ENCODE data around the gene PPP2R3B. TPM values are rescaled to one million over a fixed set of nuclear protein-coding genes. Genes with fewer than 3 reads are reported as not detected.
"Not testable (repeated sequence)": the region's sequence is repeated elsewhere in the genome, so short reads cannot be mapped to it uniquely, and the experiment has no call there.

PPP2R3B gene, protein sequence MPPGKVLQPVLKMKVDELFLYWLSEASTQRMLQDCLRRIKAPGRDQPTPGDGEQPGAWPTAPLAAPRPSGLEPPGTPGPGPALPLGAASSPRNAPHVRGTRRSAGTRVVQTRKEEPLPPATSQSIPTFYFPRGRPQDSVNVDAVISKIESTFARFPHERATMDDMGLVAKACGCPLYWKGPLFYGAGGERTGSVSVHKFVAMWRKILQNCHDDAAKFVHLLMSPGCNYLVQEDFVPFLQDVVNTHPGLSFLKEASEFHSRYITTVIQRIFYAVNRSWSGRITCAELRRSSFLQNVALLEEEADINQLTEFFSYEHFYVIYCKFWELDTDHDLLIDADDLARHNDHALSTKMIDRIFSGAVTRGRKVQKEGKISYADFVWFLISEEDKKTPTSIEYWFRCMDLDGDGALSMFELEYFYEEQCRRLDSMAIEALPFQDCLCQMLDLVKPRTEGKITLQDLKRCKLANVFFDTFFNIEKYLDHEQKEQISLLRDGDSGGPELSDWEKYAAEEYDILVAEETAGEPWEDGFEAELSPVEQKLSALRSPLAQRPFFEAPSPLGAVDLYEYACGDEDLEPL
- polyA plus RNA-seq (2014; cell fraction: cytosol; rRNA removed): 32.1 and 33.6 TPM in 2 replicates
- polyA plus RNA-seq (2014; cell fraction: nucleus; rRNA removed): 114 and 144 TPM in 2 replicates

DNA sequence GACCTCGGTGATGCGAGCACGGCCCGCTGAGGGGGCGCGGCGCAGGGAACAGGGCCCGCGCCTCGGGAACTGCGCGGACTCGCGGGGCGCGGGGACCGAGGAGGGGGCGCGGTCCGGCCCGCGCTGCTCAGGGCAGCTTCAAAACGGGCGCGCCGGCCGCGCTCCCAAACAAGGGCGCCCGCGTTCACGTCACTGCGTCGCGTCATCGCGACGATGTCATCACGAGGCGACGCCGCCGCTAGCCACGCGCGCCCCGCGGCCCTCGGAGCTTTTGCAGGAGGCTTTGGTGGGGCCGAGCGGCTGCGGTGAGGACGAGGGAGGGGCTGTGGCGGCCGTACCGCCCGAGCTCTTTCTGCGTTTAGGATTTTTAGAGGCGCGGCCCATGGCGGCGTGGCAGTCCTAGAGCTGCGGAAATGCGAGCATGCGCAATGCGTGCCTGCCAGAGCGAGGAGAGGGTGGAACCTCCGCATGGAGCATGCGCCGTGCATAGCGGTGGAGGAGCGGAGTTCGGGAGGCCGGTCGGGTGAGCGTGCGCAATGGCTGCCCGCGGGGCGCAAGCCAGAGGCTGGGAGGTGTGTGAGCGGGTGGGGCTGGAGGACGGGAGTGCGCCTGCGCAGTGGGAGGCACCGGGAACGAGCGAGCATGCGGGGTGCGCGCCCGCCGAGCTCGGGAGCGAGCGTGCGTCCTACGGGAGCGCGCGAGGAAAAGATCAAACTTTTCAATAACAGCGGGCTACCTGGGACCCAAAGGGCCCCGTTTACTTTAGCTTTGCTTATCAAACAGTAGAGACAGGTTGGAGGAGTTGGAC is at the start of gene PPP2R3B:
PPP2R3B (minus strand) TSS at position 140 of the 808 bp plus-strand sequence. CDS start 216 bp downstream, outside the sequence.
- DNase-seq (ENCODE audit: low spot score): peak; percentile 93

- DNase-seq (ENCODE audit: low spot score): no peak
Observed at GRCh38 chrX:435536-436122, 48.9 kb upstream of the PPP2R3B start.

- no peak for DNase-seq (ENCODE audit: low spot score)
Observed at GRCh38 chrX:434946-435345, 48.2 kb upstream of the PPP2R3B start.

- DNase-seq (ENCODE audit: low spot score): no peak
Observed at GRCh38 chrX:433771-434170, 47.1 kb upstream of the PPP2R3B start.

- not testable (repeated sequence) for DNase-seq (ENCODE audit: low spot score)
Observed at GRCh38 chrX:432666-433065, 46.0 kb upstream of the PPP2R3B start.

DNA sequence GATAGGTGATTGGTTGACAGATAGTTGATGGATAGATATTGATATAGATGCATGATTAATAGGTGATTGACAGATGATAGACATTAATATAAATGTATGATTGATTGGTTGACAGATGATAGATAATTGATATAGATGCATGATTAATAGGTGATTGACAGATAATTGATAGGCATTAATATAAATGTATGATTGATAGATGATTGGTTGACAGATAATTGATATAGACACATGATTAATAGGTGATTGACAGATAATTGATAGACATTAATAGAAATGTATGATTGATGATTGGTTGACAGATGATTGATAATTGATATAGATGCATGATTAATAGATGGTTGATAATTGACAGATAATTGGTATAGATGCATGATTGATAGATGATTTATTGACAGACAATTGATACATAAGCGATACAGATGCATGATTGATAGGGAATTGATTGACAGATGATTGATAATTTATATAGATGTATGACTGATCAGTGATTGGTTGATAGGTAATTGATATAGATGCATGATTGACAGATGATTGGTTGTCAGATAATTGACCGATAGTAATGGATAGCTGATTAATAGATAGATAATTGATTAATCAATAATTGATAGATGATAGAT is 44.9 kb upstream of the PPP2R3B start:
- no peak for DNase-seq (ENCODE audit: low spot score)

- DNase-seq (ENCODE audit: low spot score): no peak
Observed at GRCh38 chrX:431056-431455, 44.3 kb upstream of the PPP2R3B start.

- no peak for DNase-seq (ENCODE audit: low spot score)
Observed at GRCh38 chrX:429266-429825, 42.6 kb upstream of the PPP2R3B start.

DNA sequence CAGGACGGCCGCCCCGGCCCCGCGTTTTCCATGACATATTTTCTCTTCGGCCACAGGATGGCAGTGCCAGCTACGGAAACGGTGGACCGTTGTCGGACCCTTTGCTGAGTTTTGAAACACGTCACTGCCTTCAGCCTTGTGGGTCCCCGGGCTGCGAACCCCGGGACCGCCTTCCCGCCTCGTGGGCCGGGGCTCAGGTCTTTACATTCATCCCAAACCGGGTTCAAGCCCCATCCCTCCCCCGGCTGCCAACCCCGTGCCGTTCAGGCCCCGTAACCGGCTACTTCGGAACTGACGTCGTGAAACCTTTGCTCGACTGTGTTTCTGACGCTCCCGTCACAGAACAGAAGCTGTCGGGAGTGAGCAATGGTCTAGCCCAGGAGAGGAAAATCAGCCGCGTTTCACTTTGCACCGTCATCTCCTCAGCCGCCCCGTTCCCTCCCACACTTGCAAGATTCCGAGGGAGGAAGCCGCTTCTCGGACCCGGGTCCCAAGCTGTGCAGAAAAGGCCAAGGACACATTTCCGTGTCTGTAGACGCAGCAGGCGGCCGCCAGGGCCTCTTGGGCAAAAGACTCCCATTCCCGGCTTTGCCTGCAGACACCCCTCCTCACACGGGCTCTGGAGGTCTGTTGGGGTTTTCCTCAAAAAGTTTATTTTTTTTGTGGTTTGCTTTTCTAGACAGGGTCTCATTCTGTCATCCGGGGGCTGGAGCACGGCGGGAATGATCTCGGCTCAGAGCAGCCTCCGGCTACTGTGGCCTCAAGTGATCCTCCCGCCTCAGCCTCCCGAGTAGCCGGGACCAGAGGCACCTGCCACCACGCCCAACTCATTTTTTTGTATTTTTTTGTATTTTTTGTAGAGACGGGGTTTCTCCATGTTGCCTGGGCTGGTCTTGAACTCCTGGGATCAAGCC is 41.4 kb upstream of the PPP2R3B start:
- DNase-seq (ENCODE audit: low spot score): no peak

GRCh38 chrX:426881-427280 is 40.2 kb upstream of the PPP2R3B start:
- DNase-seq (ENCODE audit: low spot score): no peak

- no peak for DNase-seq (ENCODE audit: low spot score)
Observed at GRCh38 chrX:425056-425455, 38.3 kb upstream of the PPP2R3B start.

GRCh38 chrX:421646-422391 is 35.1 kb upstream of the PPP2R3B start:
- no peak for DNase-seq (ENCODE audit: low spot score)

DNA sequence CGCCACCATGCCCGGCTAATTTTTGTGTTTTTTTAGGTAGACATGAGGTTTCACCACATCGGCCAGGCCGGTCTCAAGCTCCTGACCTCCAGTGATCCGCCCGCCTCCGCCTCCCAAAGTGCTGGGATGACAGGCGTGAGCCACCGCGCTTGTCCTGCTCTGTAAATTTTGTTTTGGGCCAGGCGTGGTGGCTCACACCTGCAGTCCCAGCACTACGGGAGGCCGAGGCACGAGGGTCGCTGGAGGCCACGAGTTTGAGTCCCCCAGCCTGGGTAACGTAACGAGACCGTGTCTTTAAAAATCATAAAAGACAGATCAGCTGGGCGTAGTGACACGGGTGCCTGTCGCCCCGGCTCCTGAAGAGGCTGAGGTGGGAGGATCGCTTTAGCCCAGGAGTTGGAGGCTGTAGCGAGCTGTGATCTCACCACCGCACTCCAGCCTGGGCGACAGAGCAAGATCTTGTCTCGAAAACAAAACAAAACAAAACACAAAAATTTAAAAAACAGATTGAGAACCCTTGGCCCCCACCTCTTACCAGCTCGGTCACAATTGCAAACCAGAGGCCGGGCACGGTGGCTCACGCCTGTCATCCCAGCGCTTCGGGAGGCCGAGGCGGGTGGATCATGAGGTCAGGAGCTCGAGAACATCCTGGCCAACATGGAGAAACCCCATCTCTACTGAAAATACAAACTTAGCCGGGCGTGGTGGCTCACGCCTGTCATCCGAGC is 34.0 kb upstream of the PPP2R3B start:
- DNase-seq (ENCODE audit: low spot score): no peak

DNA sequence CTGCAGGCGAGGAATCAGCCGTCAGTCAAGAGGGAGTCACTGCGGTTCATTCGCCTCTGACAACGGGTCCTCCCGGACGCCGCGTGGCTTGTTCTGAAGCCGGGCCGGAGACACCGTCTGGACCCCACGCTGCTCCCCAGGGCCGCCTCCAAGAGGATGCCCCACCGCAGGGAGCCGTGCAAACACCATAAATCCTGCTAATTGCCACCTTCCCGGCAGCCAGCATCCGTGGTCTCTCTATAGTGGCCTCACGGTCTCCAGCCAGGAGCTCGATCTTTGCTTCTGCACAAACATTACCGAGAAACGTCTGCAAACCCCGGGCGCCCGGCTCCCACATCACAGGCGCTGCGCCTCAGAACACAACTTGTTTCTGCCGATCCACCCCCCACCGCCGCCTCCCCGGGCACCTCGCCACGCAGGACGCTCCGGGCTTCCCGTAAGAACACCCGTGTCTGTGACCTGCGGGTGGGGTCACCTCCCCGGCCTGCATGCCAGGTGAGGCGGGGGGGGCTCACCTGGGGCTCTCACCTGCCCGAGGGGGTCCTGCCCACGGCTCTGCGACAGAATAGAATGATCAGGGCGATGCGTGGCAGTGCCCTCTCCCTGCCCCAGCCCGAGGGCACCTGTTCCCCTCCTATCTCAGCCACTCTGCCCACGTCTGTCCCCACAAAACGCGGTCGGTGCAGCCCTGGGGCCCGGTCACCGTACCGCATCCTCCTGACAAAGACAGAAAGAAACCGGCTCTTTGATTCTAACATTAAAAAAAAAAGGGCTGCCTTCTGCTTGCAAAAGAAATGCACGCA is 32.4 kb upstream of the PPP2R3B start:
- DNase-seq (ENCODE audit: low spot score): no peak

DNA sequence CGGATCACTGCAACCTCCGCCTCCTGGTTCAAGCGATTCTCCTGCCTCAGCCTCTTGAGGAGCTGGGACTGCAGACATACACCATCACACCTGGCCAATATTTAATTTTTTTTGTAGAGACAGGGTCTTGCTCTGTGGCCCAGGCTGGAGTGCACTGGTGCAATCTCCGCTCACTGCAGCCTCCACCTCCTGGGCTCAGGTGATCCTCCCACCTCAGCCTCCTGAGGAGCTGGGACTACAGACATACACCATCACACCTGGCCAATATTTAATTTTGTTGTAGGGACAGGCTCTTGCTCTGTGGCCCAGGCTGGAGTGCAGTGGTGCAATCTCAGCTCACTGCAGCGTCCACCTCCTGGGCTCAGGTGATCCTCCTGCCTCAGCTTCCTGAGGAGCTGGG is 28.8 kb upstream of the PPP2R3B start:
- DNase-seq (ENCODE audit: low spot score): not testable (repeated sequence)

DNA sequence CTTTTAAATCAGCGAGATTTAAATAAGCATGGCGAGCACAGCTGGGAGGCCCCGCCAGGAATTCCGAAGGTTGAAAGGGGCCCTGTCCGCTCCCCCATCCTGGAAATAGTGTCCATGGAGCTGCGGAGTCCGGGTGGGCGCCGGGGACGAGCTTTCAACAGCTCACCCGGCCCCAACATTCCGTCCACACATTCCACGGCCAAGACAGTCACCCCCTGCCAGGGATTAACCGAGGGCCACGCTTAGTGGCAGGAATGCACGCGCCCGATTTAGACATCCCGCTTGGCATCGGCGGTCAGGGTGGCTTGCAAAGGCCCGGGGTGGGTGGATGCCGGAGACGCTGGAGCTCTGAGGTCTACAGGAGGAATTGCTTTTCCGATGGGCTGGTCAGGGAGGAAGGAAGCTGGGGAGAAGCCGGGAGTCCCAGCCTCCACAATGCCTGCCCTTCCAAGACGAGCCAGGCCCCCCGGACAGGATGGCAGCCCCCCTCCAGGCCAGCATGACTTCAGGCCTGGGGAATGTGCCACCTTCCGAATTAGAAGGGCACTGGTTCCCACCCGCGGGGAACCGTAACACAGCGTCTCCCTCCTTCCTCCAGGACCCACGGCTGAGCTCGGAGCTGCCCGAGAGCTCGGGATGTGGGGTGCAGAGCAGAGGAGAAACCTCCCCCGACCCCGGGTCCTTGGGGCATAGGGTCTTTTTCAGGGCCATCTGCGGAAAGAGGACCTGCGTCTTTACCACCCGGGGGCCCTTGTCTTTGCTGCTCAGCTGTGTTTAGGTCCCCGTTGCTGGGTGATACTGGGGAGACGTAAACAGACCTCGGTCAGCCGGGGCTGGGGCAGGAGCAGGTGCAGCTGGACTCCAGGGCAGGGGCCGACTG is 26.9 kb upstream of the PPP2R3B start:
- no peak for DNase-seq (ENCODE audit: low spot score)

DNA sequence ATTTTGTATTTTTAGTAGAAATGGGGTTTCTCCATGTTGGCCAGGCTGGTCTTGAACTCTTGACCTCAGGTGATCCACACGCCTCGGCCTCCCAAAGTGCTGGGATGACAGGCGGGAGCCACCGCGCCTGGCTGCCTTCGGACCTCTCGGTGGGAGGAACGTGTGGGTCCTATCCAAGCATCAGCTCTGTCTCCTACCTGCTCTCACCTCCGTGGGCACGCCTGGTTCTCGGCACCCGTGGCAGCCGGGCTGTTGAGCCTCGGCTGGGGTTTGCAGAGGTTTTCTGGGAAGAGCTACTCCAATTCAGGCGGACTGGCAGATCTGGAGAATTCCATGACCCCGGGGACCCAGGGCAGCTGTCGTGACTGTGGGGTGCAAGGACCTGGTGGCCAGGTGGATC is 23.6 kb upstream of the PPP2R3B start:
- DNase-seq (ENCODE audit: low spot score): no peak

All from SK-N-DZ (cell line).